CD4-positive, alpha-beta T cell treated with Interleukin-12 subunit alpha and Interleukin-12 subunit beta, for 1 hour (primary cell): ENCODE measurements around the gene KRT85.
"Not testable (repeated sequence)": the region's sequence is repeated elsewhere in the genome, so short reads cannot be mapped to it uniquely, and the experiment has no call there.

Source experiments
- DNase-seq: peaks from one replicate; pipeline ENCODE4 v3.0.0-alpha.2; 2020

Gene KRT85

DNA sequence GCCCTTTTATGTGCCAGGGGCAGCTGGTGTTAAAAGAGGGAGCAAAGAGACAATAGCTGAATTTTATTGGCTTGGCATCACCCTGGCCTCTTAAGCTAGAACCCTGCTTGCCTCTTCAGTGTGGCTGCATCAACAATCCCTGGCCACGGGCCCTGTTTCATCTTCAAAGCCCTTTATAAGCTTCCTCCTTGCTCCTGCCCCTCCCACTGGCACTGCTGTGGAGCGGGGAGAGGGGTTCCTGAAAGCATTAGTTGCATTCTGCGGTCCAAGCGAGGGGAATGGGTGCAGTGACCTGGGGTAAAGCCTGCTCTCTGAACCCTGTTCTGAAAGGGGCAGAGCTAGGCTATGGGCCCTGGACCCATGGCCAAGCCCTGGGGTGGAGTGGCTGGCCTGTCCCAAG, 45.9 kb downstream of the KRT85 start:
- DNase-seq, result no peak

- no peak for DNase-seq
Measured at GRCh38 chr12:52320784-52321400, 46.4 kb downstream of the KRT85 start, which contains the start of gene KRT83. Gene KRT83 (minus strand): TSS chr12:52321398. CDS start chr12:52321335, 63 bp downstream.

- no peak for DNase-seq
Measured at GRCh38 chr12:52319097-52319496, 48.2 kb downstream of the KRT85 start.

GRCh38 chr12:52318241-52318990, 48.9 kb downstream of the KRT85 start:
- no peak for DNase-seq

DNA sequence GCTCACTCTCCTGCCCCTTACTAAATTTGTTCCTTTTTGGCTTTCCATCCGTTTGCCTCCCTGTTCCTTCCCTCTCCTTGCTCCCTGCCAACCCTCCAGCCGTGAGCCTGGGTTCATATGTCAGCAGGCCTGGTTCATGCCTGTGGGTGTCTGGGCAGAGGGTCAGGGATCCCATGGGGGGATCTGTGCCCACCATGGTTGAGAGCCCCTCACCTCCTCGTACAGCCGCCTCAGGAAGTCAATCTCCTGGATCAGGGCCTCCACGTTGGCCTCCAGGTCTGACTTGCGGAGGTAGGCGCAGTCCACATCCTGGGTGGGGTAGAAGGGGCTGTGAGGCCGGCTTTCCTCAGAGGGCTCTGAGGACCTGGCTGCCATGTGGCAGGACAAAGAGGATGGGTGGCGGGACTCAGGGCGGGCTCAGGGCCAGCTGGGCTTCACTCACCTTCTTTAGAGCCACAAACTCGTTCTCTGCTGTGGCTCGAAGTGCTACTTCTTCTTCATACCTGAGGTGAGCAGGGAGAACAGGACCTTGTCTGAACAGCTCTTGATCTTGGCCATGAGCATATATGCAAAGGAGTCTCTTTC, 49.7 kb downstream of the KRT85 start:
- DNase-seq, result no peak

GRCh38 chr12:52316701-52317100, 50.6 kb downstream of the KRT85 start:
- DNase-seq, result no peak

- no peak for DNase-seq
Measured at GRCh38 chr12:52316290-52316689, 51.0 kb downstream of the KRT85 start.

- not testable (repeated sequence) for DNase-seq
Measured at GRCh38 chr12:52315721-52316120, 51.6 kb downstream of the KRT85 start.

DNA sequence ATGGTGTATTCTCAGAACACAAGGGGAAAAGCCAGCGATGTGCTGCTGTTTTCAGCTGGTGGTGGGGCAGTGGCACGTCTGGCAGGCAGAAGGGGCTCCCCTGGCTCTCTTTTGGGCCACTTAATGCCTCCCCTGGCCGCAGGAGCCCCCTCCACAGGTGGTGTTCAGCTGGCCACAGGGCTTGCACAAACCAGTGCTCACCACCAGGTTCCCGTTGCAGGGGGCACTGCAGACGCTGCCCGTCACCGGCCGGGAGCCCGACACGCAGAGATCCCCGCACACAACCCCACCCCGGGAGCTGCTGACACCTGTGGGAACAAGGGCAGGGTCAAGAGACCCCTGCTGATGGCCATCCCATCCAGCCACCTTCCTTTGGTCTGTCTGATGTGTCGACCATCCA, 52.8 kb downstream of the KRT85 start:
- DNase-seq, result no peak

DNA sequence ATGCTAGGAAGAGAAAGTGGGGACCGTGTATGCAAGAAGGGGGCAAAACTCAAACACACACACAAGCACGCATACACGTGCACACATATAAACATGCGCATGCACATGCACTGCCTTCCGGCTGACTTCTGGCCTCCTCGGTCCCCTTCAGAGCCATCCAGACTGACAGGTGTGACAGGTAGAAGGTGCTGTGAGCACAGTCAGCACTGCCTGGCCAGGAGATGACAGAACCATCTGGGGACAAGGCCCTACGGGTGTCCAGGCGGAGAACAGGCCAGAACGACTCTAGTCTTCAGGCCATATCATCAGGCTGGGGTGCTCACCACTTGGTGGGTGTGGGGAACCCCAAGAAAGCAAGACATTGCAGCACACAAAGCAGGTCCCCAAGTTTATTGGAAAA, 53.4 kb downstream of the KRT85 start:
- no peak for DNase-seq

GRCh38 chr12:52313461-52313860, 53.8 kb downstream of the KRT85 start:
- DNase-seq, result no peak

- DNase-seq, result no peak
Measured at GRCh38 chr12:52312086-52312485, 55.2 kb downstream of the KRT85 start.

DNA sequence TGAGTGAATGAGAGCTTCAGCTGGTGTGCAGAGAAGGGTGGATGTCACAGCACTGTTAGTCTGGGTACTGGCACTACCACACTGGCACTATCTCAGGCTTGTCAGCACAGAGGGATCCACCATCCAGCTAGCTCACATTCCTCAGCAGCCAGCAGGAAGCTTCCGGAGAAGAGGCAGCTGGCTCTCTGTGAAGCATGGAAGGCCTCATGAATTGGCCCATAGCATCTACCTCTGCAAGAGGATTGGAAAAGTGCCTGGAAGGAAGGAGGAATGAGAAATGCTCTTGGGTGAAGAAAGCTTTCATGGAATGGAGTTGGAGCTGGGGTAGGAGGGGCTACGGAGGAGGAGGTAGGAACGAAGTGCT, 56.0 kb downstream of the KRT85 start:
- DNase-seq, result no peak

DNA sequence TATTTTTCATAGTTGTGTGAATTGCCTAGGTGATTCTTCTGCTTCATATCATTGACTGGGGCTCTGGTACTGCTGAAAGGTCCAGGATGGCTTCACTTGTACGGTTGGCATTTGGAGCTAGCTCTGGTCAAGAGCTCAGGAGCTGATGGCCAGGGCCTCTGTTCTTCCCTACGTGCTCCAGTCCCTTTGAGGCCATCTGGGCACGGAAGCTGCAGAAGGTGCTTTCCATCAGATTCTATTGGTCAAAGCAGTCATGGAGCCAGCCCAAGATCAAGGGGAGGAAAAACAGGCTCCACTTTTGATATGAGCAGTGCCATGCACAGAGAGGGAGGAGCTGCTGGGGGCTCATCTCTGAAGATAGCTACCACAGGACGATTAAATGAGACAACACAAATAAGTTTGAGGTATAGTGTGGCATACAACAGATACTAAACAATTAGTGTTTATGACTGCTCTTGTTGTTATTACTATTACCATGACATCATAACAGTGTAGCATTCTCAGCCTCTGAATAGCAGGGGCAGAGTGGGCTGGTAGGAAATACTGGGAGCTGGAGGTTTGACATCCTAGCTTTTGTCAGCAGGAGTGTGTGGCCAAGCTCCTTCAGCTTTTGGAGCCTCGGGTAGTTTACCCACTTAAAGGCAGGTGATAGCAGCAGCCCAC, 56.5 kb downstream of the KRT85 start:
- DNase-seq, result no peak
